K562 (cell line): ENCODE results near the gene TOR1A. TPM values are rescaled to one million over a fixed set of nuclear protein-coding genes. Genes with fewer than 3 reads are reported as not detected.

Experiments
- E2F8 ChIP-seq: fragments of 450-650 bp; IDR thresholded peaks from 2 replicates; pipeline ENCODE4 v1.7.1; 2018; ENCODE audit warnings: mild to moderate bottlenecking, low read depth; ENCODE audit not compliant: partially characterized antibody
- ELF1 ChIP-seq: fragments of 200-800 bp; sonication (Bioruptor generic); IDR thresholded peaks from 2 replicates; pipeline ENCODE4 v1.6.1; 2016; ENCODE audit warnings: missing genetic modification characterization, missing compliant biosample characterization
- ELF2 ChIP-seq: fragments of 250-450 bp; sonication (Bioruptor Pico); IDR thresholded peaks from 2 replicates; pipeline ENCODE4 v1.5.0; 2021; ENCODE audit warnings: mild to moderate bottlenecking
- GTF2B ChIP-seq: IDR thresholded peaks from 2 replicates; pipeline ENCODE4 v1.6.1; 2011; ENCODE audit not compliant: insufficient read length; ENCODE audit errors: extremely low read depth
- HCFC1 ChIP-seq: IDR thresholded peaks from 2 replicates; pipeline ENCODE4 v1.6.1; 2012; ENCODE audit warnings: low read depth, low read length, improper control_type of control experiment
- IFI16 ChIP-seq: fragments of 250-450 bp; sonication (Bioruptor Pico); IDR thresholded peaks from 2 replicates; pipeline ENCODE4 v2.1.2; 2022; ENCODE audit warnings: mild to moderate bottlenecking, inconsistent platforms
- MBD2 ChIP-seq: sonication (generic); IDR thresholded peaks from 2 replicates; pipeline ENCODE4 v1.6.1; 2016; ENCODE audit warnings: low read depth, borderline replicate concordance
- MED1 ChIP-seq: sonication (generic); formaldehyde crosslinking; IDR thresholded peaks from 2 replicates; pipeline ENCODE4 v1.8.1; 2023; ENCODE audit warnings: missing genetic modification reagents, borderline replicate concordance
- PCBP1 ChIP-seq: fragments of 200-400 bp; formaldehyde crosslinking; IDR thresholded peaks from 2 replicates; pipeline ENCODE4 v1.6.1; 2018; ENCODE audit warnings: mild to moderate bottlenecking, low read depth, low read length; ENCODE audit not compliant: poor library complexity, severe bottlenecking
- SIX5 ChIP-seq, 2 experiments: IDR thresholded peaks; 2 replicates each; pipeline ENCODE4 v1.6.1; 2011; ENCODE audit warnings: low read length in 2 of 2, borderline replicate concordance in 1 of 2, low read depth in 1 of 2, mild to moderate bottlenecking in 1 of 2, moderate library complexity in 1 of 2; ENCODE audit not compliant: insufficient read depth in 1 of 2
- SLC30A9 ChIP-seq: fragments of 250-450 bp; sonication (Bioruptor Pico); IDR thresholded peaks from 2 replicates; pipeline ENCODE4 v1.8.0; 2022; ENCODE audit warnings: mild to moderate bottlenecking, moderate library complexity
- SRF ChIP-seq, 2 experiments: fragments of 250-450, 450-650 bp in 1 of 2; sonication (Bioruptor Pico) in 1 of 2; sonication (generic) in 1 of 2; formaldehyde crosslinking; IDR thresholded peaks; 2 replicates each; pipeline versions ENCODE4 v1.5.0 to v1.5.1; 2020 to 2022; ENCODE audit warnings: mild to moderate bottlenecking in 1 of 2, missing genetic modification reagents in 1 of 2
- TCF3 ChIP-seq: sonication (generic); formaldehyde crosslinking; IDR thresholded peaks from 2 replicates; pipeline ENCODE4 v1.4.0; 2020; ENCODE audit warnings: mild to moderate bottlenecking, missing genetic modification reagents
- ZBTB49 ChIP-seq: sonication (generic); formaldehyde crosslinking; IDR thresholded peaks from 2 replicates; pipeline ENCODE4 v1.8.0; 2022; ENCODE audit warnings: missing genetic modification reagents, mild to moderate bottlenecking, borderline replicate concordance
- ZNF212 ChIP-seq: fragments of 450-650 bp; formaldehyde crosslinking; IDR thresholded peaks from 2 replicates; pipeline ENCODE4 v1.4.0; 2020; ENCODE audit warnings: mild to moderate bottlenecking
- ZNF217 ChIP-seq: sonication (generic); formaldehyde crosslinking; IDR thresholded peaks from 2 replicates; pipeline ENCODE4 v1.8.0; 2022; ENCODE audit warnings: mild to moderate bottlenecking, missing genetic modification reagents
- ZNF224 ChIP-seq: sonication (generic); formaldehyde crosslinking; IDR thresholded peaks from 2 replicates; pipeline ENCODE4 v1.8.0; 2022; ENCODE audit warnings: mild to moderate bottlenecking, missing genetic modification reagents
- ZNF232 ChIP-seq: sonication (generic); formaldehyde crosslinking; IDR thresholded peaks from 2 replicates; pipeline ENCODE4 v1.8.0; 2022; ENCODE audit warnings: mild to moderate bottlenecking, missing genetic modification reagents
- ZNF408 ChIP-seq: fragments of 250-450 bp; sonication (Bioruptor Pico); IDR thresholded peaks from 2 replicates; pipeline ENCODE4 v1.4.0; 2020; ENCODE audit warnings: low read depth, mild to moderate bottlenecking, moderate library complexity
- ZNF431 ChIP-seq: sonication (generic); formaldehyde crosslinking; IDR thresholded peaks from 2 replicates; pipeline ENCODE4 v1.8.0; 2022; ENCODE audit warnings: mild to moderate bottlenecking, missing genetic modification reagents
- ZNF766 ChIP-seq: fragments of 200-800 bp; sonication (Bioruptor generic); conservative IDR thresholded peaks from 2 replicates; pipeline ENCODE4 v1.6.1; 2016; ENCODE audit warnings: missing genetic modification characterization, missing compliant biosample characterization
- polyA plus RNA-seq, 8 experiments: library from polyadenylated mRNA; depleted of rRNA in 4 of 8; stranded (reverse) in 5 of 8; unstranded in 3 of 8; fragments of >200 nt; fragmentation: Nextera tagmentation in 2 of 8; fragmentation: Illumina TruSeq in 1 of 8; extraction: Ambion mirVana in 2 of 8; extraction: Trizol in 1 of 8; gene quantifications; 2 replicates each; pipeline versions ENCODE4 v1.2.1 to v1.2.3, GENCODE V29; 2011 to 2014; ENCODE audit warnings: inconsistent platforms in 1 of 8, missing spikeins in 1 of 8
- total RNA-seq, 7 experiments: library from RNA; depleted of rRNA in 6 of 7; stranded (reverse); fragments of >200 nt in 6 of 7; fragmentation: Illumina TruSeq in 2 of 7; extraction: Trizol in 2 of 7; gene quantifications; 2 replicates each; pipeline versions ENCODE4 v1.2.1 to v1.2.3, GENCODE V29; 2011 to 2021; ENCODE audit warnings: low replicate concordance in 1 of 7

TOR1A gene
- total and polyA plus RNA-seq, 9 of the 15 experiments (the other 6 are each of a cell fraction or from before 2014, with no cell fraction given), result 4.5 to 85.8 (median 51.3) TPM

GRCh38 chr9:129802833-129803675 lies 20.9 kb downstream of the TOR1A start, which contains the start of gene TOR1B (continued):
- TF ChIP-seq E2F8 (peak; percentile 84), MBD2 (peak; percentile 97), ZNF217 (no peak), IFI16 (no peak), SRF (CRISPR knock-in tag; IDR thresholded peaks at IDR 0.05) (no peak), SIX5 (IDR thresholded peaks at IDR 0.05; ENCODE audit: borderline replicate concordance in 1 of 2, insufficient read depth in 1 of 2, low read depth in 1 of 2, low read length in 2 of 2) (peak; percentile 64 to 77; a peak in 3 of 4 replicates), ZNF232 (CRISPR knock-in tag) (no peak), TCF3 (no peak), ZNF408 (CRISPR knock-in tag) (no peak), ELF1 (peak; percentile 89), HCFC1 (peak; percentile 93), MED1 (no peak), ZNF766 (CRISPR knock-in tag) (0 out of 2 replicates have a peak, but pooled peaks have one; percentile 36), SLC30A9 (CRISPR knock-in tag) (no peak), ZNF212 (CRISPR knock-in tag) (0 out of 2 replicates have a peak, but pooled peaks have one; percentile 61), ZNF431 (0 out of 2 replicates have a peak, but pooled peaks have one; percentile 51), GTF2B (no peak), ELF2 (CRISPR knock-in tag) (no peak), PCBP1 (no peak), ZNF224 (peak; percentile 35; the same call in 1 of the 2 replicates), ZBTB49 (no peak)
